ENCODE results near the gene TMEM108.

DNA sequence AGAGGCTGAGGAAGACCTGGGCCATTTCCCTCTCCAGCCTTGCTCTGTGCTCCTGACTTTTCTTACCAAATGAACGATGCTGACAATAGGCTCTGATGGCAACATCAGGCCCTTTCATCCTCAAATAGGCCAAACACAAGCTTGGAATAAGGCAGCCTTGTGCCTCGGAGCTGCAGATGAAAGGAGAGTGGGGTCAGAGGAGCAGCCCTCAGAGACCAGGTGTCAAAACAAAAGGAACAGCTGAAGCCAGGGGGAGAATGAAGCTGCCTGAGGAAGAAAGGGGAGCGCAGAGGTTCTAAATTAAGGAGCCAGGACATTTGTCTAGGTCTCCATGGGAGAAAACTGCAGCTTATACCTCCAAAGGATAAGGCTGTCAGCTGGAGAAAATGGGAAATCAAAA lies 366.7 kb downstream of the TMEM108 start:
- TF ChIP-seq, protein P1, sequence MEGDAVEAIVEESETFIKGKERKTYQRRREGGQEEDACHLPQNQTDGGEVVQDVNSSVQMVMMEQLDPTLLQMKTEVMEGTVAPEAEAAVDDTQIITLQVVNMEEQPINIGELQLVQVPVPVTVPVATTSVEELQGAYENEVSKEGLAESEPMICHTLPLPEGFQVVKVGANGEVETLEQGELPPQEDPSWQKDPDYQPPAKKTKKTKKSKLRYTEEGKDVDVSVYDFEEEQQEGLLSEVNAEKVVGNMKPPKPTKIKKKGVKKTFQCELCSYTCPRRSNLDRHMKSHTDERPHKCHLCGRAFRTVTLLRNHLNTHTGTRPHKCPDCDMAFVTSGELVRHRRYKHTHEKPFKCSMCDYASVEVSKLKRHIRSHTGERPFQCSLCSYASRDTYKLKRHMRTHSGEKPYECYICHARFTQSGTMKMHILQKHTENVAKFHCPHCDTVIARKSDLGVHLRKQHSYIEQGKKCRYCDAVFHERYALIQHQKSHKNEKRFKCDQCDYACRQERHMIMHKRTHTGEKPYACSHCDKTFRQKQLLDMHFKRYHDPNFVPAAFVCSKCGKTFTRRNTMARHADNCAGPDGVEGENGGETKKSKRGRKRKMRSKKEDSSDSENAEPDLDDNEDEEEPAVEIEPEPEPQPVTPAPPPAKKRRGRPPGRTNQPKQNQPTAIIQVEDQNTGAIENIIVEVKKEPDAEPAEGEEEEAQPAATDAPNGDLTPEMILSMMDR (IDR thresholded peaks at IDR 0.05): no peak
- no peak for TF ChIP-seq POLR2A (IDR thresholded peaks at IDR 0.05)
